Transverse colon (tissue), 4 donors: ENCODE measurements around the gene SLC10A1. TPM values are rescaled to one million over a fixed set of nuclear protein-coding genes. Genes with fewer than 3 reads are reported as not detected.

Experiments
- DNase-seq: peaks from one replicate; pipeline ENCODE4 v3.0.0-alpha.2; 2019
- H3K27ac ChIP-seq, 4 donors: fragments of 200-600 bp; sonication (generic); 2 replicates each; pipeline ENCODE4 v1.5.1; 2016 to 2018; ENCODE audit warnings: inconsistent platforms in 4 of 4
- H3K27me3 ChIP-seq: fragments of 200-600 bp; sonication (generic); 2 replicates; pipeline ENCODE4 v1.5.1; 2017; ENCODE audit warnings: inconsistent platforms
- H3K36me3 ChIP-seq, 4 donors: fragments of 200-600 bp; sonication (generic); 2 replicates each; pipeline ENCODE4 v1.5.1; 2017 to 2019; ENCODE audit warnings: inconsistent platforms in 4 of 4
- H3K4me1 ChIP-seq, 4 donors: fragments of 200-600 bp; sonication (generic); 2 replicates each; pipeline ENCODE4 v1.5.1; 2017 to 2020; ENCODE audit warnings: inconsistent platforms in 4 of 4
- H3K4me3 ChIP-seq, 4 donors: fragments of 200-600 bp; sonication (generic); 1 replicate in 1 of 4; 2 replicates in 3 of 4; pipeline versions ENCODE4 v1.5.1 to v1.6.1; 2017 to 2019; ENCODE audit warnings: inconsistent platforms in 4 of 4
- H3K9me3 ChIP-seq, 2 donors: fragments of 200-600 bp; sonication (generic); 2 replicates each; pipeline ENCODE4 v1.5.1; 2017 to 2019; ENCODE audit warnings: inconsistent platforms in 2 of 2
- EP300 ChIP-seq: sonication (generic); formaldehyde crosslinking; IDR thresholded peaks from one replicate; pipeline ENCODE4 v1.6.1; 2017; ENCODE audit warnings: antibody characterized with exemption, low read depth
- POLR2A ChIP-seq: fragments of 450-650 bp; IDR thresholded peaks from one replicate; pipeline ENCODE4 v1.6.1; 2016; ENCODE audit warnings: antibody characterized with exemption, mild to moderate bottlenecking, moderate library complexity
- POLR2AphosphoS5 ChIP-seq, 3 donors: sonication (generic); formaldehyde crosslinking; IDR thresholded peaks; one replicate each; pipeline ENCODE4 v1.6.1; 2016; ENCODE audit warnings: antibody characterized with exemption in 3 of 3
- WGBS, 2 donors: methylation state at CpG; one replicate each; pipeline ENCODE4 v1.1.5; 2018; ENCODE audit warnings: low coverage in 1 of 2; 5-methylcytosine and 5-hydroxymethylcytosine counted together
- in situ Hi-C, 4 donors: fragments of 200-750 bp; cut with MboI; loops; one replicate each; pipeline versions ENCODE4 v1.15.0 to v1.15.1; 2017; ENCODE audit warnings: low sequenced_read_pairs in 3 of 4, low pct_ligation_motif_present in 1 of 4, low pct_unique_long_range_greater_than_20kb in 1 of 4
- intact Hi-C: fragments of 100-400 bp; cut with DNase I; formaldehyde crosslinking; loops from one replicate; pipeline ENCODE4 v1.15.1; 2023; ENCODE audit warnings: low total_unique reads
- total RNA-seq, 4 donors: library from RNA; depleted of rRNA; stranded (reverse); fragments of >200 nt; gene quantifications; one replicate each; pipeline ENCODE4 v1.1.0, GENCODE V29; 2016
- TF ChIP-seq, protein P1 (sequence below), 5 experiments: fragments of 200-600 bp in 3 of 5; fragments of 450-650 bp in 2 of 5; sonication (generic) in 3 of 5; IDR thresholded peaks; 1 replicate in 2 of 5; 2 replicates in 3 of 5; pipeline ENCODE4 v1.5.1; 2016 to 2017; ENCODE audit warnings: antibody characterized with exemption in 5 of 5, inconsistent platforms in 3 of 5, mild to moderate bottlenecking in 2 of 5, moderate library complexity in 1 of 5

SLC10A1 gene
- total RNA-seq, 4 donors from 2014 or later: 0.27 TPM; not detected in 3

DNA sequence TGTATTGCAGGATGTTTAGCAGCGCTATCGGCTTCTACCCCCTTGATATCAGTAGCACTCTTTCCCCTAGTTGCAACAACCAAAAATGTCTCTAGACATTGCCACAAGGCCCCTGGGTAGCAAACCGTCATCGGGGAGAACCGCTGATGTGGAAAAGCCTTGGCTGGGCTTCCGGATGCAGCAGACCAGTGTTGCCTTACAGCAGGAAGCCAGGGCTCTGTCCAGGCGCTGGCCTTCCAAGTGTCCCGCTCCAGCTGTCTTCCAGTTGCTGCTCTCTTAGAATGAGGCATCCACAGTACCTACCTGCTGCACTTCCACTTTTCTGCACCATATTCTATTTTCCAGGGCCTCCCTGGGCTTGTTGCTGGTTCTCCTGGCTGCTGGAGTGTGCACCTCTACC, 22.6 kb upstream of the SLC10A1 start:
- H3K4me1 ChIP-seq: no peaks in the 10 kb centered on the region
- no peak overlapping the region for H3K27ac ChIP-seq
- no peak for TF ChIP-seq POLR2AphosphoS5 (IDR thresholded peaks at IDR 0.05)
- TF ChIP-seq EP300: no peak
- no peak for TF ChIP-seq POLR2A
- TF ChIP-seq, protein P1, sequence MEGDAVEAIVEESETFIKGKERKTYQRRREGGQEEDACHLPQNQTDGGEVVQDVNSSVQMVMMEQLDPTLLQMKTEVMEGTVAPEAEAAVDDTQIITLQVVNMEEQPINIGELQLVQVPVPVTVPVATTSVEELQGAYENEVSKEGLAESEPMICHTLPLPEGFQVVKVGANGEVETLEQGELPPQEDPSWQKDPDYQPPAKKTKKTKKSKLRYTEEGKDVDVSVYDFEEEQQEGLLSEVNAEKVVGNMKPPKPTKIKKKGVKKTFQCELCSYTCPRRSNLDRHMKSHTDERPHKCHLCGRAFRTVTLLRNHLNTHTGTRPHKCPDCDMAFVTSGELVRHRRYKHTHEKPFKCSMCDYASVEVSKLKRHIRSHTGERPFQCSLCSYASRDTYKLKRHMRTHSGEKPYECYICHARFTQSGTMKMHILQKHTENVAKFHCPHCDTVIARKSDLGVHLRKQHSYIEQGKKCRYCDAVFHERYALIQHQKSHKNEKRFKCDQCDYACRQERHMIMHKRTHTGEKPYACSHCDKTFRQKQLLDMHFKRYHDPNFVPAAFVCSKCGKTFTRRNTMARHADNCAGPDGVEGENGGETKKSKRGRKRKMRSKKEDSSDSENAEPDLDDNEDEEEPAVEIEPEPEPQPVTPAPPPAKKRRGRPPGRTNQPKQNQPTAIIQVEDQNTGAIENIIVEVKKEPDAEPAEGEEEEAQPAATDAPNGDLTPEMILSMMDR (IDR thresholded peaks at IDR 0.05): no peak
- in situ Hi-C loops (loop anchor here (5.0 to 10.0 kb wide), 3 partner anchors 203 to 208 kb away; no protein-coding TSS in a partner anchor), intact Hi-C loops (loop anchor here (5.0 kb wide), 1 partner anchor 208 kb away; no protein-coding TSS in a partner anchor)
- H3K27me3 ChIP-seq: peaks cover 13% of the 10 kb centered on the region
- 87% methylated on average over 8 of the region's 8 CpGs; no CpG with 5 or more reads in 1 of the 2 donors for WGBS, 2 donors
- H3K36me3 ChIP-seq: no peaks in the 10 kb centered on the region
- no peak for DNase-seq
- no peak overlapping the region for H3K4me3 ChIP-seq
- no peaks in the 10 kb centered on the region for H3K9me3 ChIP-seq

DNA sequence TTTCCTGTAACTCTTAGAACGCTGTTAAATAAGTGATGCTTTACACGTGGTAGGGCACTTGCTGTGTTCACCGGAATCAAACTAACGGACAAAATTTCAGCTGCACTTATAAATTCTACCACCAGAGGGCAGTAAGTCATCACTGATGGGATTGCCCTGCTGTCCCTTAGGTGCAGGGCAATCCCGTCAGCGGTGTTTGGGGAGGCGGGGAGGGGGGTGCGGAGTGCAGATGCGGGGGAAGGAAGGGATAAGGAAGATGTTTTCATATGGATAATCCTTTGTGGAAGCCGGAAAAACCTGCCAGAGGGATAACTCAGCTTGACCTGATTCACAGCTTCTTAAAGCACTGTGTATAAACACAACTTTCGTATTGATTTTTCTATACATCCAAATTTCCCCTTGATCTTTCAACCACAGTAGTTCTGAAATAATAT, 21.7 kb upstream of the SLC10A1 start:
- no peaks in the 10 kb centered on the region for H3K9me3 ChIP-seq
- intact Hi-C loops: no loop called here
- H3K4me1 ChIP-seq: no peaks in the 10 kb centered on the region
- 8 to 10% methylated on average over 11 of the region's 11 CpGs for WGBS, 2 donors
- in situ Hi-C loops: loop anchor here in 2 of 4 donors (5.0 kb wide), 2 partner anchors 204 to 209 kb away; no protein-coding TSS in a partner anchor
- H3K27ac ChIP-seq: no peak overlapping the region
- peak; percentile 19 for DNase-seq
- no peaks in the 10 kb centered on the region for H3K36me3 ChIP-seq
- no peak overlapping the region for H3K4me3 ChIP-seq
- peaks cover 13% of the 10 kb centered on the region for H3K27me3 ChIP-seq
- TF ChIP-seq, protein P1 (IDR thresholded peaks at IDR 0.05): peak; percentile 86 to 93 (median 89)
- TF ChIP-seq EP300: no peak

DNA sequence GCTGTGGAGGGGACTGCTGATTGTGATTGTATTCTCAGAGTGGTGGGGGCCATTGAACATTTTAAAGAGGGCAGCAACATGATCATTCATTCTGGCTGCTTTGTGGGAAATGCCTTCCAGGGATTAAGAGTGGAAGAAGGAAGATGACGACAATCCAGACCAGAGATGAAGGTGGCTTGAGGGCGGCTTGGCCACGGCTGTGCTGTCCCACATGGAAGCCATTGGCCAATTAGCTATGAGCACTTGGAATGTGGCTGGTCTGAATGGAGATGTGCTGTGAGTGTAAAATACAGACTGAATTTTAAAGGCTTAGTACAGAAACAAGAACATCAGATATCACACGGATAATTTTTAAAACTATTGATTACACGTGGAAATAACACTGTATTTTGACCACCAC, 19.2 kb upstream of the SLC10A1 start:
- Histone ChIP-seq H3K4me1 (no peaks in the 10 kb centered on the region), H3K36me3 (no peaks in the 10 kb centered on the region), H3K27ac (no peak overlapping the region), H3K4me3 (no peak overlapping the region), H3K27me3 (peaks cover 13% of the 10 kb centered on the region), H3K9me3 (no peaks in the 10 kb centered on the region)
- intact Hi-C loops (no loop called here), in situ Hi-C loops (loop anchor here in 2 of 4 donors (5.0 kb wide), 2 partner anchors 206 to 211 kb away; no protein-coding TSS in a partner anchor)
- TF ChIP-seq EP300 (no peak), POLR2A (no peak), POLR2AphosphoS5 (IDR thresholded peaks at IDR 0.05) (no peak)
- TF ChIP-seq, protein P1 (IDR thresholded peaks at IDR 0.05): no peak
- no peak for DNase-seq
- 72 to 78% methylated on average over 4 to 5 of the region's 5 CpGs for WGBS, 2 donors

DNA sequence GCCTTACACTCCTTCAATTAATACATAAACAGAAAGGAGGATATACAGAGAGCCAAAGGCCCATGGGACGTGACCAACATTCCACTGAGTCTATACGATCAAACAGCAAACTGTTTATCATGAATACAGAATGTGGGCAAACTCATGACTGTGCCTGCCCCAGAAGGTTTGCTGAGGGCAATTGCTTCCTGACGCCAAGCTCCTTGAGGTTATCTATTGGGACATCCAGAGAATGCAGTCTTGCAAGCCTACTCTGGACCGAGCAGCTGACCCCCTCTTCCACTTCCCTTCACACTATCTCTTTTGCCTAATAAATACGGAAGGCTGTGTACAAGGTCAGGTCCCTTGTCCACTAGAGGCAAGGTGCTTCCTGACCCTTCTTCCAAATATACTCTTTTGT, 18.5 kb upstream of the SLC10A1 start:
- in situ Hi-C loops: loop anchor here in 2 of 4 donors (5.0 kb wide), 2 partner anchors 207 to 212 kb away; no protein-coding TSS in a partner anchor
- Histone ChIP-seq H3K27ac (no peak overlapping the region), H3K4me3 (no peak overlapping the region), H3K4me1 (no peaks in the 10 kb centered on the region), H3K9me3 (no peaks in the 10 kb centered on the region), H3K27me3 (peaks cover 13% of the 10 kb centered on the region), H3K36me3 (no peaks in the 10 kb centered on the region)
- no peak for DNase-seq
- TF ChIP-seq POLR2A (no peak), EP300 (no peak), POLR2AphosphoS5 (IDR thresholded peaks at IDR 0.05) (no peak)
- TF ChIP-seq, protein P1 (IDR thresholded peaks at IDR 0.05): no peak
- intact Hi-C loops: no loop called here
- 63 to 67% methylated on average over 5 of the region's 5 CpGs for WGBS, 2 donors
